Body of pancreas (tissue), 4 donors: ENCODE results near the gene FGF2.

Source experiments
- POLR2A ChIP-seq, 3 donors: fragments of 450-650 bp; IDR thresholded peaks; one replicate each; pipeline ENCODE4 v1.6.1; 2016; ENCODE audit warnings: antibody characterized with exemption in 3 of 3, mild to moderate bottlenecking in 2 of 3
- TF ChIP-seq, protein P1 (sequence below), 7 experiments: fragments of 450-650 bp in 4 of 7; fragments of 200-600 bp in 3 of 7; sonication (generic) in 3 of 7; IDR thresholded peaks; one replicate each; pipeline ENCODE4 v1.5.1; 2016 to 2019; ENCODE audit warnings: antibody characterized with exemption in 7 of 7

DNA sequence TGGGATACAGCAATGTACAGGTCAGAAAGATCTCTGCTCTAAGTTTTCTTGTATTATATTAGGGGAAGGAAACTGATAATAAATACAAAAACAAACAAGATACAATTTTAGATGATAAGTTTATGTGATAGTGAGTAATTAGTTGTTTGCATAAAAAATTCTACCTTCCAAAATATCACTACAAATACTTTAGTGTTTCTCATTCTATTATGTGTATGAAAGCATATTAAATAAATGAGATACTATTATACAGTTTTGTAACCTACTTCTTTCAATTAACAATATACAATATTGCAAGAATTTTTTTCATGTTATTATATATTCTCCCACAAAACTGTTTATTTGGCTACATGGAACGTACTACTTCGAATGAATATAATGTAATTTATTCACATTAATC lies 4.2 kb upstream of the FGF2 start:
- TF ChIP-seq, protein P1, sequence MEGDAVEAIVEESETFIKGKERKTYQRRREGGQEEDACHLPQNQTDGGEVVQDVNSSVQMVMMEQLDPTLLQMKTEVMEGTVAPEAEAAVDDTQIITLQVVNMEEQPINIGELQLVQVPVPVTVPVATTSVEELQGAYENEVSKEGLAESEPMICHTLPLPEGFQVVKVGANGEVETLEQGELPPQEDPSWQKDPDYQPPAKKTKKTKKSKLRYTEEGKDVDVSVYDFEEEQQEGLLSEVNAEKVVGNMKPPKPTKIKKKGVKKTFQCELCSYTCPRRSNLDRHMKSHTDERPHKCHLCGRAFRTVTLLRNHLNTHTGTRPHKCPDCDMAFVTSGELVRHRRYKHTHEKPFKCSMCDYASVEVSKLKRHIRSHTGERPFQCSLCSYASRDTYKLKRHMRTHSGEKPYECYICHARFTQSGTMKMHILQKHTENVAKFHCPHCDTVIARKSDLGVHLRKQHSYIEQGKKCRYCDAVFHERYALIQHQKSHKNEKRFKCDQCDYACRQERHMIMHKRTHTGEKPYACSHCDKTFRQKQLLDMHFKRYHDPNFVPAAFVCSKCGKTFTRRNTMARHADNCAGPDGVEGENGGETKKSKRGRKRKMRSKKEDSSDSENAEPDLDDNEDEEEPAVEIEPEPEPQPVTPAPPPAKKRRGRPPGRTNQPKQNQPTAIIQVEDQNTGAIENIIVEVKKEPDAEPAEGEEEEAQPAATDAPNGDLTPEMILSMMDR (IDR thresholded peaks at IDR 0.05): no peak
- no peak for TF ChIP-seq POLR2A (IDR thresholded peaks at IDR 0.05)
